OCI-LY1 (cell line): ENCODE data around the gene LAMA4.

Experiments
- H2AFZ ChIP-seq: fragments of 200-600 bp; sonication (generic), shearing (Covaris generic); 2 replicates; pipeline ENCODE4 v1.6.0; 2014; ENCODE audit warnings: antibody characterized with exemption, mild to moderate bottlenecking, low read length
- H3F3A ChIP-seq: fragments of 200-600 bp; sonication (generic), shearing (Covaris generic); 2 replicates; pipeline ENCODE4 v1.6.0; 2014; ENCODE audit warnings: mild to moderate bottlenecking, antibody characterized with exemption, low read length, moderate library complexity; ENCODE audit not compliant: insufficient read depth
- H3K27ac ChIP-seq: fragments of 200-600 bp; sonication (generic); 2 replicates; pipeline ENCODE4 v1.5.1; 2014; ENCODE audit warnings: low read length, mixed run types, mild to moderate bottlenecking, low read depth; ENCODE audit not compliant: poor library complexity, severe bottlenecking
- H3K27me3 ChIP-seq: fragments of 200-600 bp; sonication (generic); 2 replicates; pipeline ENCODE4 v1.6.0; 2014; ENCODE audit warnings: antibody characterized with exemption, mild to moderate bottlenecking, low read length, moderate library complexity; ENCODE audit not compliant: insufficient read depth
- H3K36me3 ChIP-seq: fragments of 200-600 bp; sonication (generic); 2 replicates; pipeline ENCODE4 v1.6.1; 2014; ENCODE audit warnings: mild to moderate bottlenecking, antibody characterized with exemption, low read length, moderate library complexity, mixed read lengths; ENCODE audit not compliant: insufficient read depth
- H3K4me1 ChIP-seq: fragments of 200-600 bp; sonication (generic); 2 replicates; pipeline ENCODE4 v1.5.1; 2014; ENCODE audit warnings: mild to moderate bottlenecking, low read length, moderate library complexity; ENCODE audit not compliant: insufficient read depth, severe bottlenecking
- H3K4me2 ChIP-seq: fragments of 200-600 bp; sonication (generic), shearing (Covaris generic); 2 replicates; pipeline ENCODE4 v1.6.1; 2014; ENCODE audit warnings: low read length
- H3K4me3 ChIP-seq: fragments of 200-600 bp; sonication (generic); 2 replicates; pipeline ENCODE4 v1.5.1; 2014; ENCODE audit warnings: low read length, low read depth, mild to moderate bottlenecking, mixed read lengths; ENCODE audit not compliant: poor library complexity, severe bottlenecking
- H3K79me2 ChIP-seq: fragments of 200-600 bp; shearing (Covaris generic); 2 replicates; pipeline ENCODE4 v1.6.1; 2016; ENCODE audit warnings: mixed run types, low read length, mixed read lengths; ENCODE audit not compliant: insufficient read depth
- H3K9ac ChIP-seq: fragments of 200-600 bp; sonication (generic), shearing (Covaris generic); 2 replicates; pipeline ENCODE4 v1.6.1; 2014; ENCODE audit warnings: mild to moderate bottlenecking, low read length, mixed read lengths
- H3K9me2 ChIP-seq: fragments of 200-600 bp; sonication (generic), shearing (Covaris generic); 2 replicates; pipeline ENCODE4 v1.6.1; 2014; ENCODE audit warnings: low read depth, mild to moderate bottlenecking, low read length, mixed read lengths
- H3K9me3 ChIP-seq: fragments of 200-600 bp; shearing (Covaris generic); 2 replicates; pipeline ENCODE4 v1.6.1; 2014; ENCODE audit warnings: low read length, mixed read lengths
- H4K20me1 ChIP-seq: fragments of 200-600 bp; sonication (generic), shearing (Covaris generic); 2 replicates; pipeline ENCODE4 v1.6.0; 2016; ENCODE audit warnings: mild to moderate bottlenecking, low read length; ENCODE audit not compliant: insufficient read depth
- CTCF ChIP-seq: fragments of 200-600 bp; sonication (generic), shearing (Covaris generic); IDR thresholded peaks from 2 replicates; pipeline ENCODE4 v1.5.1; 2017; ENCODE audit warnings: mild to moderate bottlenecking, antibody characterized with exemption, low read length, moderate library complexity, mixed read lengths
- EZH2 ChIP-seq: fragments of 200-600 bp; sonication (generic), shearing (Covaris generic); IDR thresholded peaks from 2 replicates; pipeline ENCODE4 v1.8.0; 2017; ENCODE audit warnings: borderline replicate concordance, mixed run types, mild to moderate bottlenecking, antibody characterized with exemption, low read length, moderate library complexity, mixed read lengths

The LAMA4 gene

GRCh38 chr6:112253841-112254816 is at the start of gene LAMA4:
Gene LAMA4 (minus strand): TSS chr6:112254567. CDS start chr6:112254150, 417 bp downstream.
- Histone ChIP-seq H3K9ac (no peak within 1 kb of the TSS), H4K20me1 (no peaks in the 10 kb centered on the region), H3K9me2 (no peaks in the 10 kb centered on the region), H3K36me3 (no peaks in the 10 kb centered on the region), H3K9me3 (no peaks in the 10 kb centered on the region), H2AFZ (no peak within 1 kb of the TSS), H3F3A (no peaks in the 10 kb centered on the region), H3K4me2 (no peak within 1 kb of the TSS), H3K27me3 (no peaks in the 10 kb centered on the region), H3K4me1 (no peaks in the 10 kb centered on the region), H3K27ac (no peak within 1 kb of the TSS), H3K4me3 (no peak within 1 kb of the TSS), H3K79me2 (no peaks in the 10 kb centered on the region)
- TF ChIP-seq CTCF, result no peak
- no peak for TF ChIP-seq EZH2

- no peaks in the 10 kb centered on the region for H3K36me3 ChIP-seq
- H3K9me3 ChIP-seq, result no peaks in the 10 kb centered on the region
- no peaks in the 10 kb centered on the region for H4K20me1 ChIP-seq
- no peaks in the 10 kb centered on the region for H3K9me2 ChIP-seq
- H3K4me1 ChIP-seq, result no peaks in the 10 kb centered on the region
- no peak overlapping the region for H3K27ac ChIP-seq
- H3K4me3 ChIP-seq, result no peak overlapping the region
- TF ChIP-seq EZH2 (no peak), CTCF (no peak)
- no peaks in the 10 kb centered on the region for H3K79me2 ChIP-seq
- no peak overlapping the region for H3K9ac ChIP-seq
- H2AFZ ChIP-seq, result no peak overlapping the region
- no peaks in the 10 kb centered on the region for H3F3A ChIP-seq
- no peak overlapping the region for H3K4me2 ChIP-seq
- H3K27me3 ChIP-seq, result no peaks in the 10 kb centered on the region
These were observed 47.9 kb upstream of the LAMA4 start for GRCh38 chr6:112302142-112302705.

- Histone ChIP-seq H3K4me2 (no peak overlapping the region), H3K9me2 (no peaks in the 10 kb centered on the region), H3K9ac (no peak overlapping the region), H3K4me3 (no peak overlapping the region), H3K27ac (no peak overlapping the region), H3K36me3 (no peaks in the 10 kb centered on the region), H2AFZ (no peak overlapping the region), H3F3A (no peaks in the 10 kb centered on the region), H4K20me1 (no peaks in the 10 kb centered on the region), H3K27me3 (no peaks in the 10 kb centered on the region), H3K79me2 (no peaks in the 10 kb centered on the region), H3K4me1 (no peaks in the 10 kb centered on the region), H3K9me3 (no peaks in the 10 kb centered on the region)
- TF ChIP-seq CTCF, result no peak
- no peak for TF ChIP-seq EZH2
These were observed 46.5 kb upstream of the LAMA4 start for GRCh38 chr6:112300896-112301295.
